KBM-7 (cell line): ENCODE results near the gene KRTAP4-3.
A peak's percentile ranks its signal among the peaks of the same experiment; 100 is the strongest.
"Not testable (repeated sequence)": the region's sequence is repeated elsewhere in the genome, so short reads cannot be mapped to it uniquely, and the experiment has no call there.

Experiments
- DNase-seq: peaks from one replicate; pipeline ENCODE4 v3.0.0-alpha.2; 2015
- in situ Hi-C: fragments of 300-500 bp; cut with MboI; formaldehyde crosslinking; loops from 2 replicates; pipeline ENCODE4 v1.14.3; 2020; ENCODE audit warnings: low sequenced_read_pairs, low pct_unique_long_range_greater_than_20kb, mixed read lengths

Gene KRTAP4-3

GRCh38 chr17:41123991-41124371, 44.0 kb downstream of the KRTAP4-3 start, which contains the start of gene KRTAP4-12:
KRTAP4-12 (minus strand) TSS chr17:41124182; CDS start chr17:41124122, 60 bp downstream.
- in situ Hi-C loops, DNase-seq: not testable (repeated sequence)

GRCh38 chr17:41123292-41123990, 44.6 kb downstream of the KRTAP4-3 start:
- in situ Hi-C loops, DNase-seq: not testable (repeated sequence)

- no peak for DNase-seq
- in situ Hi-C loops, result no loop called here
These were observed 46.3 kb downstream of the KRTAP4-3 start for GRCh38 chr17:41121742-41122141.

GRCh38 chr17:41119696-41120690, 48.0 kb downstream of the KRTAP4-3 start:
- in situ Hi-C loops, result not testable (repeated sequence)
- peak; percentile 91 for DNase-seq

- in situ Hi-C loops, result no loop called here
- no peak for DNase-seq
These were observed 49.3 kb downstream of the KRTAP4-3 start for GRCh38 chr17:41118721-41119120.

GRCh38 chr17:41117846-41118386, 50.1 kb downstream of the KRTAP4-3 start, which contains the start of gene KRTAP4-11:
KRTAP4-11 (minus strand) TSS chr17:41118373; CDS start chr17:41118315, 58 bp downstream.
- DNase-seq, in situ Hi-C loops: not testable (repeated sequence)
